Endometrium (tissue), 2 donors: Measurements from ENCODE around the gene PLA2G4D.

Experiments
- FAIRE-seq: peaks from 2 replicates; lab custom pipeline; 2012; peaks lifted over from hg19 to GRCh38; lab: Jason Lieb, UNC
- donor health status: control.
- donor health status: control.

Gene PLA2G4D

GRCh38 chr15:42072141-42072685 is 22.1 kb downstream of the PLA2G4D start:
- no peak for FAIRE-seq

GRCh38 chr15:42071717-42072116 is 22.6 kb downstream of the PLA2G4D start:
- no peak for FAIRE-seq

DNA sequence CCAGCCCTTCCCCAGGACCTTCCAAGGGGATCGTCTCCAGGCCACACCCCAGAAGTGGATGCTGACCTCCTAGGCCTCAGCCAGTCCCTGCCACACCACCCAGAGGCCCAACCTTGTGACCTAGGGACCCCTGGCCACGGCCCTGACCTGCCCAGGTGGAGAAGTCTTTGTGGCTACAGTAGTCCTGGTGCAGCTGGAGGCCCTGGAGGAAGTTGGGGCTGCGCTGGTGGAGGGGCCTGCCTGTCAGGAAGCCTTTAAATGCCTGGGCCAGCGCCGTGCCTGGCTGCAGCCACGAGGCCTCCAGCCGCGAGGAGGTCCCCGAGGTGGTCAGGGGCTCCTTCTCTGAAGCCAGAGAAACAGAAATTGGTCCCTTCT is 23.4 kb downstream of the PLA2G4D start:
- FAIRE-seq = no peak

DNA sequence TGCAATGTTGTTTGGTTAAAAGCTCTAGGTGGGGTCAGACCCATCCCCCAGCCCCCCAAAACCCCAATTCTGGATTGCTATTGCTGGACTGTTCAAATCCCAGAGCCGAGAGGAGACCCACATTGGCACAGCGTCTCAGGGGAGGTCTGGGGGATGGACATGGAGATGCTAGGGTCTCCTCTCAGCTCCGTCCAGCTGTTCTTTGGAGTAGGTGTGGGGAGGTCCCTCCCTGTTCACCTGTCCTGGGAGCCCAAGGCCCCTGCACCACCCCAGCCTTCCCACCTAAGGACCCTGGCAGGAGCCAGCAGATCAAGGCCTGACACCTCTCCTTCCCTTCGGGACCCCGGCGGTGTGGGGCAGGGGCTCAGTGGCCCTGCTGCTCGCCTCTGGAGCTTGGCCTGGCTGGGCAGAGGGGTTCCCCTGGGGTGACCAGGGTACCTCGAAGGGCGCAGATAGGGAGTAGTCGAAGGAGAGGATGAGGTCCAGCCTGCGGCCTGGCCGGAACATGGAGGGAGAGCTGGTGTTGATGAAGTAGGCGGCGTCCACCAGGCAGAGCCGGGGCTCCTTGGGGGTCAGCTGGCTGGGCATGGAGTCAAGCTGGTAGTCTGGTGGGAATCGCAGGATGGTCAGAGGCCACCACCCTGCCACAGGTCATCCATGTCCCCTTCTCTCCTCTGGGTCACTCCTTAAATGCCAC is 23.9 kb downstream of the PLA2G4D start:
- FAIRE-seq = no peak

- no peak for FAIRE-seq
Observed at GRCh38 chr15:42069496-42070278, 24.7 kb downstream of the PLA2G4D start.

DNA sequence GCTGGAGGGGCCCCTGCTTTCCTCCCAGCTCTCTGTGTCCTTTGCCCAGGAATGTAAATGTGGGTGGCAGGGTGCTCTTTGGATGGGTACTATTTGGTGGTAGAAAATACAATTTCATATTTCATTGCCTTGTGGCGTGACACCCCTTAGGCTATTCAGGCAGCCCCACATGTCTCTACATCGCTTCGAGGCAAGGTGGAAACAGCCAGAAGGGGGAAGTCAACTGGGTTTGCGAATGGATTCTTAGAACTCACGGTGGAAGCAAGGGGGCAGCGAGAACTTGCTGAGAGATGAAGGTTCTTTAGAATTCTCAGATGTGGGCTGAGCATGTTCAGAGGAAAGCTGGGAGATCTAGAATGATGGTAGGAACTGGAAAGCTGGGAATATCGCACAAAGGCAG is 25.3 kb downstream of the PLA2G4D start:
- no peak for FAIRE-seq

DNA sequence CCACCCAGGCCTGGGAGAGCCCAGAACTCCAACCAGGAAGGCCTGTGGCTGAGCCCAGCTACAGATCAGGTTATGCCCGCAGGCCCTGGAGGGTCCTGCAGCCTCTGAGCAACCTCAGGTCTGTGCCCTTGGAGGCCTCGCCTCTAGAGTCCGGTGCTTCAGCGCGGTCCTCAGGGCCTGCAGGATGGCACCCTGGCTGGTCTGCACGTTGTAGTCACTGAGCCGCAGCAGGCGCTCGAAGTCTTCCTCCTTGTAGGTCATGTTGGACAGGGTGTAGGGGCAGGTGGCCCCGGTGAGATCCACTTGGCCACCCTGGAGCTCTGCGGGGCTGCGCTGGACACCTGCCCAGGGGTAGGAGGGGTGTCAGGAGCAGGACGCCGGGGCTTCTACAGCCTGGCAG is 25.8 kb downstream of the PLA2G4D start:
- no peak for FAIRE-seq

- no peak for FAIRE-seq
Observed at GRCh38 chr15:42066764-42067415, 27.5 kb downstream of the PLA2G4D start.

- FAIRE-seq = no peak
Observed at GRCh38 chr15:42065468-42065867, 28.9 kb downstream of the PLA2G4D start.

DNA sequence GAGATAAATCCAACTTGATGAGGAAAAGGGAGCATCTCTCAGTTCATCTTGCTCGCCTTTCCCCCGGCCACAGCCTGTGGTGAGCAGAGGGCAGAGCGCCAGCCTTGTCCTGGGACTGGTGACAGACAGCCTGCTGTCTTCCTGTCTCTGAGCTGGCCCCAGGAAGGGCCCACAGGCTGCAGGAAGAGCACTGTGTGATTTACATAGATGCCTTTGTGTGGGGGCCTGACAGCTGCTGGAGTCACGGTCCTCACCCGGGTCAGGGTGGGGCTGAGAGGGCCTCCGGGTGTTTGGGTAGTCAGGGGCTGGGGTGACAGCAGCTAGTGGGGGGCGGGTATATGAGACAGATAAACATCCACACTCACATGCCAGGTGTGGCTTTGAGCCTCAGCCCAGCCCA is 29.3 kb downstream of the PLA2G4D start:
- no peak for FAIRE-seq

GRCh38 chr15:42064271-42064670 is 30.1 kb downstream of the PLA2G4D start:
- FAIRE-seq = no peak

DNA sequence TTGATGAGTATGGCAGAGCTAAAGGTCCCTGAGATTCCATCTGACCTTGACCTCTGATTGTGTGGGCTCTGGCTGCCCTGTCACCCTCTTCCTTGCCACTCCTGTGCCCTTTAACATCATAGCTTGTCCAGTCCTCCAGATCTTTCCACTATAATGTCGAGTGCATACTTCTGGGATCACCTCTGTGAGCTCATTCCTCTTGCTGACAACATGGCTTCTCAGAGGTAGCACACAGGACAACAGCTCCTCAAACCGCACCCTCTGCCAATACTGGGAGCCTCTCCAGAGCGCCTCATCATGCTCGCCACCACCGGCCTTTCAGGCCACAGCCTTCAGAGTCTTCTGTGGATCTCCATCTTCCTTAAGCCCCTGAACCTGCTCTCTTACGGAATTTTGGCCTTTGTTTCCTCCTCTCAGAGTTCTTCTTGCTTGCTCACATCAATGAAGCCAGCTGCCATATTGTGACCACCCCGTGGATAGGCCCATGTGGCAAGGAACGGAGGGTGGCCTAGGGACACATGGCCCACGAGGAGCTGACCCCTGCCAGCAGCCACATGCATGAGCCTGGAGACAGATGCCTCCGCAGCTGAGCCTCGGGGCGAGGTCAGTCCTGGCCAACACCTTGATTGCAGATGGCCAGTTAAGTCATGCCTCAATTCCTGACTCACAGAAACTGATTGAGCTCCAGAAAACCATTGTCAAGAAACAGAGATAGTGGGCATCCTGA is 31.1 kb downstream of the PLA2G4D start:
- no peak for FAIRE-seq

DNA sequence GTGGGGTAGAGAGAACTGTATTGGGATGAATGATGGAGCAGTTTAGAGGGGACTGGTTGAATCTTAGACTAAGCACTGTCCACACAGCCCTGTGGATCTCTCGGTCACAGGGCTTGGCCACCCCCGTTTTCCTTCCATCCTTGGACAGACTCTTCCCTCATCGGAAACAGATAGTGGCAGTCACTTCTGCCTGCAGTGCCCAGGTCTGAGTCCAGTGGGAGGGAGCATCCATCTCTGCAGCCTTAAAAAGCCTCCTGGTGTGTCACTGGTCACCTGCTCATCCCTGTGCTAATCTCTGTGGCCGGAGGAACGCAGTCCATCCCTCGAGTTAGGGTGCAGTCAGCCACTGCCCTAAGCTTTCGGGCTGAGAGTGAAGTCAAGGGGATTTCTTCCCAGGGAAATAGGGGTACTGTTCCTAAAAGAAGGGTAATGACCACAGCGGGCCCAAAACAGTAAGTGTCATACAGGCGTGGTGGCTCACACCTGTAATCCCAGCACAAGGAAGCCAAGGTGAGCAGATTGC is 32.0 kb downstream of the PLA2G4D start:
- FAIRE-seq = no peak

GRCh38 chr15:42060797-42061196 is 33.6 kb downstream of the PLA2G4D start:
- no peak for FAIRE-seq

DNA sequence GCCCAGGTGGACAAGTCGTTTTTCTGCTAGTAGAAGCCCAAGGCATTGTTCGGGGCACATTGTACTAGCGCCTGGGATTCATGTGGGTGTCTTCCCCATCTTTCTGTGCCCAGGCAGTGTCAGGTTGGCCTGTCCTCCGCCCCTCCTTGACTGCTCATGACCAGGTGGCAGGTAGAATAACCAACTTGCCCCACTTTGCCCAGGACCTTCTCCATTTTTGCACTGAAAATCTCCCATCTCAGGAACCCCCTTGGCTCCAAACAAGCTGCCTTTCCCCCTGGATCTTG is 33.9 kb downstream of the PLA2G4D start:
- no peak for FAIRE-seq

- FAIRE-seq = no peak
Observed at GRCh38 chr15:42059661-42060476, 34.5 kb downstream of the PLA2G4D start.

- FAIRE-seq = no peak
Observed at GRCh38 chr15:42058791-42059190, 35.6 kb downstream of the PLA2G4D start.

- no peak for FAIRE-seq
Observed at GRCh38 chr15:42057799-42058646, 36.3 kb downstream of the PLA2G4D start.

DNA sequence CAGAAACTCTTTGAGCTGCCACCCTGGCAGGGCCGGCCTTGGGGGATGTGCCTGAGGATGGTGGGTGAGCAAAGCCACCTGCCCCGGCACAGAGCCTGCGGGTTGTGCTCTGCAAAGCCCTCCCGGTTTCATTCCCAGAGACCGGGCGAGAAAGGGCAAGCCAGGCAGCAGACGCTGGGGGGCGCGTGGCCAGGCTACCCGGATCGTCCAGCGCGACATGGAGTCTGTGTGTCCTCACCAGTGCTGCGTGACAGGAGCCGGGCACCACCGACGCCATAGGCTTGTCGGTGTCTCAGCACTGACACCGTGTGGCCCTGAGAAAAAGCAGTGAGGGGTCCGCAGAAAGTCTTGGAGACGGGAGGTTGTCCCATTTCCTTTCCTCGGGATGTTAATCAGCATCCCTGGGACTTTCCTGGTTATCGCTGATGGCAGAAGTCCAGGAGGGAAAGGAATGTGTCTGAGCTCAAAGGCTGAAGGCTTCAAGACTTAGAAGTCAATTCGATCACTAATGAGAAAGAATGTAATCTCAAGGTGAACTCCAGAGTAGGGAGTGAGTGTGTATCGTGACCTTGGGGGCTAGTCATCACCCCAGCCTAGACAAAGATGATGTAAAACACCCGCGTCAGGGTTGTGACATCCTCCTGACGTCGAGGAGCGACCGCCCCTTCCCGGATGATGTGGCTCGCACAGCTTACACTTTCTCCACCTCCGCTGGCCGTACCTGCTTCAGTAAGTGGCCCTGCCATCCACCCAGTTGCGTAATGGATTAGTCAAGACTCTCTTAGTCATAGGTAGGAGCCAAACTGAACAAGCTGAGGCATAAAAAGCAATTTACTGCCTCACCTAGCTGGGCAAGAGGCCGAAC is 37.2 kb downstream of the PLA2G4D start:
- no peak for FAIRE-seq
